ENCODE results near the gene ADISSP.

The ADISSP gene

GRCh38 chr20:3711484-3711941 is 56.0 kb downstream of the ADISSP start:
- DNase-seq: no peak

DNA sequence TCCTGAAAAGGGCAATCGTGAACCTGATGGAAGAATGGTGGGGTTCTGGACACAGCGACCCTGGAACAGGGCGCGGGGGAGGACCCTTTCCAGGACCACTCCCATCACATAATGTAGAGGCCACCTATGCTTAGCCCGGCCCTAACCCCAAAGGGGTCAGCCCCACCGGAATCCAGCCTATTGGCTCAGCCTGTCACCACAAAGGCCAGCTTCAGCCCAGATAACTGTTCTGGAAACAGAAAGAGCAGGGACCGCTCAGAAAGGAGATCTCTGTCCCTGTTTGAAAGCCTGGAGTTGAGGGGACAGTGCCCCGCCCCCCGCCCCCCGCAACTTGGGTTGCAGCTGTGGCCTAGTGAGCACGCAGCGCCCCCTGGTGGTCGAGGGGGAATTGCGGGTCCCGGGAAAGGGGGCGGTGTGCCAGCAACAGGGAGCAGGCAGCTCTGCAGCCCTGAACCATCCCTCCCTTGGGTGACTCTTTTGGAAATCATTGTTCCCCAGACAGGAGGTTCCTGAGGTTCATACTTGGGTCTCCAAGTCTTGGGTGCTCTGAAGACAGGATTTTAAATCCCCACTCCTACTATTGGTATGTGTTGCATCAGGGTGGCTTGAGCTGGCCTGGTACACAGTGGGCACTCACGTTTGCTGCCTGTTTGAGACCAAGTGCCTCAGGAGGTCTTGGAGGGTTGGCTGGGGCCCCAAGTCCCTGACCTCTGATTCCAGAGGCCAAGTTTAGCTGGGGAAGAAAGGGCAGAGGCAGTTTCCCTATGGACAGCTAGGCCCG is 56.7 kb downstream of the ADISSP start:
- DNase-seq: peak; percentile 81

DNA sequence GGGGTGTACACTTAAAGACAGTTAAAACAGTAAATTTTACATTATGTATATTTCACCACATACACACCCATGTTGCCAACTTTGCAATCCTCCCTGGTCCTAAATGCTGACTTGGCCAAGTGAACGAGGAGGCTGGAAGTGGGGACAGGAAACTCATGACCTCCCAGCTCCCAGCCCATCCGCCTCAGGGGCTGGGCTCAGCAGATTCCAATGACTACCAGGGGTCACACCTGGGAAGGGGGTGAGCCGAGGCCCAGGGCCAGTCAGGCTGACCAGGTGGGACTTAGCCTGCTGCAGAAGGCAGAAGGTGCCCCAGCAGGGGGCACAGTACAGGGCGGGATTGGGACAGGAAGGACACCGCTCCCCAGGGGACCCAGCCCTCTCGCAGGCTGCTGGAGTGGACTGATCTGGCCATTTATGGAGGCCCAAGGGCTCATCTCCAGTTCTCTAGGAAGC is 57.5 kb downstream of the ADISSP start:
- DNase-seq: no peak

GRCh38 chr20:3707508-3707899 is 60.0 kb downstream of the ADISSP start:
- no peak for DNase-seq

DNA sequence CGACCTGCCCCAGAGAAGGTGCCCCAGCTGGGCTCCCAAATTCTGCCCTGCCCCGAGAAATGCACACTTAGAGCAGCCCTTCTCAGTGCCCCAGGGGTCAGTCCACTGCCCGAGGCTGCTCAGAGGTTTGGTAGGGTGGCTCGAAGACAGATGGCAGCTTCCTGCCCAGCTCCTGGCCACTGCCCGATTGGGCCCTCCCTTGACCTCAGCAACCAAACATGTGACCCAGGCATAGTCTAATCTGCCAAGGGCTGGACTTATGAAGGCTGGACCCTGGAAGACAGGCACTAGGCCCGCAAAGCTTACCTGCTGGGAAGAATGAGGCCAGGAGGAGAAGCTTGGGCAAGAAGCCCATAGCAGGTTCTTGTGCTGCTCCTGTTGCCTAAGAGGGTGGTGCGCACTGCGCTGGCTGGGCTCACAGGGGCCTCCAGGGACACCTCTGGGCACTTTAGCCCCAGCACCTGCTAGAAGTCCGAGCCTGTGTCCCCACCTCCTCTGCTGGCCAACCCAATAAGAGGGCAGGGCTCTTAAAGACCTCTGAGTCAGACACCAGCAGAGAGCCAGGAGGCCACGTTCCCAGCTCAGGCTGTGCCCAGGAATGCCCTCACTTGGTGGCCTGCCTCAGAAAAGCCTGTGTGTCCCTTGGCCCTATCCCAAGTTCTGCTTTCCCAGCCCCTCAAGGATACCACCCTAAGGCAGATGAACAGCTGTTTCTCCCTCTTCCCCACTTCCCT is 60.6 kb downstream of the ADISSP start:
- no peak for DNase-seq

GRCh38 chr20:3705970-3706739 is 61.4 kb downstream of the ADISSP start:
- DNase-seq: no peak

- DNase-seq: no peak
These were observed 62.0 kb downstream of the ADISSP start for GRCh38 chr20:3705491-3705969.

DNA sequence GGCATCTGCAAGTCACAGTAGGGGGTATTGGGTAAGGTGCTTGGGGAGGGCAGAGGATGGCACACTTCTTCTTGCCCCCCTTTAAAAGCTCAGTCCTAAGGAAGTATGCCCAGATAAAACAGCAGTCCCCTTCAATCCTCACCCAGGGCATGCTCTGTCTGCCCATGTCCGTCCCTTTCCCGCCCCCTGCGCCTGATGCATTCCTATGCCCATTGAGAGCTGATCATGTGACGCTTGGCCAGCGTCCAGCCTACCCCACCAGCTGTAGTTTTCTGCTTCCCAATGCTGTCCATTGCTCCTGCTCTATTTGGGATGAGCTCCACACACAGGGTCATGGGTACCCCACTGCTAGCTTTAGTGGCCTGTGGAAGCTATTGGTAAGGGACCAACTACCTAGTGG is 63.5 kb downstream of the ADISSP start:
- DNase-seq: no peak
